ENCODE data around the gene CNTN5. TPM values are rescaled to one million over a fixed set of nuclear protein-coding genes. Genes with fewer than 3 reads are reported as not detected.

Gene CNTN5
- total RNA-seq, 4 donors from 2014 or later, result not detected

DNA sequence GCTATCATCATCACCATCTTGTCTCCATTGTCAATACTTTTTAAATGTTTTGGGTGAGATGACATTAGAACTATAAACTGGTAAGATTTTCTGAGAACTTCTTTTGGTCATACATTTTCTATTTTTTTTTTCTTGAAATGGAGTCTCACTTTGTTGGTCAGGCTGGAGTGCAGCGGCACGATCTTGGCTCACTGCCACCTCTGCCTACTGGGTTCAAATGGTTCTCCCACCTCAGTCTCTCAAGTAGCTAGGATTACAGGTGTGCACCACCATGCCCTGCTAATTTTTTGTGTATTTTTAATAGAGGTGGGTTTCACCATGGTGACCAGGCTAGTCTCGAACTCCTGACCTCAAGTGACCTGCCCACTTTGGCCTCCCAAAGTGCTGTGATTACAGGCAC is 880.4 kb downstream of the CNTN5 start:
- no peak for TF ChIP-seq CTCF (IDR thresholded peaks at IDR 0.05)
- no peak for TF ChIP-seq POLR2A (IDR thresholded peaks at IDR 0.05)
- H3K4me3 ChIP-seq (ENCODE audit: low read depth, poor library complexity, severe bottlenecking), result no peak overlapping the region
- DNase-seq (ENCODE audit: low spot score in 2 of 2), result no peak
- intact Hi-C loops (cut with DNase I; ENCODE audit: low total_unique reads), result no loop called here
- WGBS, 2 donors, result 76 to 77% methylated on average over 3 of the region's 3 CpGs

DNA sequence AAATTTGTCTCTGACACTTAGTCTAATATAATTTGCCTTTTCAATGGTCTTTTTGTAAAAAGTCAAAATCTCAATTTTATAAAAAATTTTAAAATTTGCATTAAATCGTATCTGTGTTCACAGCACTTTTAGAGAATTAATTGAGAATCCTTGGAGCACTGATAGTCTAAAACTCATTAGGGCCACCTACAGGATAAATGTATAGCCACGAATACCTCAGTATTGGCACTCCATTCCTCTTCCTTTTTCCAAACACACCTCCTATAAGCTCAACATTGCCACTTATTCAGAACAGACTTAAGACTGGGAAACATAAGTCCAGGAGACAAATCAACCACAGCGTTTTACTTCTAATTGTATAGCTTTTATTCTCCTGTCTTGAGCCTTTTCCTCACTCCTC is 890.4 kb downstream of the CNTN5 start:
- DNase-seq (ENCODE audit: low spot score in 2 of 2), result no peak
- 43 to 44% methylated on average over 3 of the region's 3 CpGs for WGBS, 2 donors
- TF ChIP-seq CTCF (IDR thresholded peaks at IDR 0.05) (no peak), POLR2A (IDR thresholded peaks at IDR 0.05) (no peak)
- intact Hi-C loops (cut with DNase I; ENCODE audit: low total_unique reads), result no loop called here
- H3K4me3 ChIP-seq (ENCODE audit: low read depth, poor library complexity, severe bottlenecking), result no peak overlapping the region

DNA sequence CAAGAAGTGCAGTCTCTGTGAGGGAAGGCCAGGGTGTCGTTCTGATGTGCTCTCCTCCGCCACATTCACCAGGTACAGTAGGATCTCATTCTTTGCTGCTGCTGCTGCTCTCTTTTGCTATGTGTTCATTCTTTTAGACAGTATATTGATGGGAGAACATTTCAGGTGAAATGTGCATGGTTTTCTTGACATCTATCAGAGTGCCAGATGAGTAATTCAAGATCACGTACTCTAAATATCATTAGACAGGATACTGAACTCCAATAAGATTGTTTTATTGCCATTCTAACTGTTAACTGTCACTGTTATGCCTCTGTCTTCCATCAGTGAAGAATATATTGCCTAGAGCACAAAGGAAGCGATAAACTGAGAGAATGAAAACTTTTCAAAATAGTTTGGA is 895.3 kb downstream of the CNTN5 start:
- 75 to 84% methylated on average over 4 of the region's 4 CpGs for WGBS, 2 donors
- DNase-seq (ENCODE audit: low spot score in 2 of 2), result no peak
- no peak for TF ChIP-seq CTCF (IDR thresholded peaks at IDR 0.05)
- TF ChIP-seq POLR2A (IDR thresholded peaks at IDR 0.05), result no peak
- intact Hi-C loops (cut with DNase I; ENCODE audit: low total_unique reads), result no loop called here
- no peak overlapping the region for H3K4me3 ChIP-seq (ENCODE audit: low read depth, poor library complexity, severe bottlenecking)

- H3K4me3 ChIP-seq (ENCODE audit: low read depth, poor library complexity, severe bottlenecking), result no peak overlapping the region
- 81 to 92% methylated on average over 3 of the region's 3 CpGs for WGBS, 2 donors
- no peak for DNase-seq (ENCODE audit: low spot score in 2 of 2)
- intact Hi-C loops (cut with DNase I; ENCODE audit: low total_unique reads), result no loop called here
- TF ChIP-seq POLR2A (IDR thresholded peaks at IDR 0.05) (no peak), CTCF (IDR thresholded peaks at IDR 0.05) (no peak)
Observed at GRCh38 chr11:99918761-99919160, 898.0 kb downstream of the CNTN5 start.

GRCh38 chr11:99920956-99921355 is 900.2 kb downstream of the CNTN5 start:
- intact Hi-C loops (cut with DNase I; ENCODE audit: low total_unique reads), result no loop called here
- no peak for DNase-seq (ENCODE audit: low spot score in 2 of 2)
- H3K4me3 ChIP-seq (ENCODE audit: low read depth, poor library complexity, severe bottlenecking), result no peak overlapping the region
- no peak for TF ChIP-seq POLR2A (IDR thresholded peaks at IDR 0.05)
- no peak for TF ChIP-seq CTCF (IDR thresholded peaks at IDR 0.05)
- WGBS, 2 donors, result 87% methylated on average over 3 of the region's 3 CpGs

- DNase-seq (ENCODE audit: low spot score in 2 of 2), result no peak
- TF ChIP-seq CTCF (IDR thresholded peaks at IDR 0.05), result no peak
- TF ChIP-seq POLR2A (IDR thresholded peaks at IDR 0.05), result no peak
- WGBS, 2 donors, result 0 to 6% methylated on average over 1 of the region's 1 CpG
- intact Hi-C loops (cut with DNase I; ENCODE audit: low total_unique reads), result no loop called here
- H3K4me3 ChIP-seq (ENCODE audit: low read depth, poor library complexity, severe bottlenecking), result no peak overlapping the region
Observed at GRCh38 chr11:99925968-99926367, 905.2 kb downstream of the CNTN5 start.

Data from lower leg skin (tissue), 4 donors.